H1 (cell line): ENCODE measurements around the gene POLH. TPM values are rescaled to one million over a fixed set of nuclear protein-coding genes. Genes with fewer than 3 reads are reported as not detected.

ENCODE experiments used
- CTCF ChIA-PET: fragments of 300-600 bp; sonication (Branson Sonifier 250); formaldehyde crosslinking; loops from one replicate; lab custom pipeline; 2021; ENCODE audit not compliant: partially characterized antibody; lab: Charles Lee
- POLR2A ChIA-PET: fragments of 300-600 bp; sonication (Branson Sonifier 250); formaldehyde crosslinking; loops from one replicate; lab custom pipeline; 2021; ENCODE audit warnings: inconsistent platforms; ENCODE audit not compliant: partially characterized antibody; lab: Charles Lee
- DNase-seq, 2 experiments: peaks; one replicate each; pipeline versions ENCODE4 v3.0.0 to v3.0.0-alpha.2; 2010 to 2022; ENCODE audit warnings: low spot score in 2 of 2, low read depth in 1 of 2, mixed read lengths in 1 of 2
- FAIRE-seq: peaks from 2 replicates; lab custom pipeline; 2011; peaks lifted over from hg19 to GRCh38; lab: Jason Lieb, UNC
- H2AFZ ChIP-seq: 2 replicates; pipeline ENCODE4 v1.8.1; 2012; ENCODE audit warnings: low read length, inconsistent platforms
- H2AK5ac ChIP-seq: 2 replicates; pipeline ENCODE4 v1.6.1; 2013; ENCODE audit warnings: low read depth, low read length
- H2BK120ac ChIP-seq: replicated peaks from 2 replicates; pipeline ENCODE3; 2013; ENCODE audit warnings: low read depth, low read length, inconsistent platforms
- H2BK12ac ChIP-seq: 2 replicates; pipeline ENCODE4 v1.6.1; 2013; ENCODE audit warnings: low read depth, low read length
- H2BK15ac ChIP-seq: 2 replicates; pipeline ENCODE4 v1.6.1; 2013; ENCODE audit warnings: low read length
- H2BK20ac ChIP-seq: 2 replicates; pipeline ENCODE4 v1.6.1; 2013; ENCODE audit warnings: low read length
- H2BK5ac ChIP-seq: 2 replicates; pipeline ENCODE4 v1.6.1; 2013; ENCODE audit warnings: low read depth, low read length
- H3K14ac ChIP-seq: 2 replicates; pipeline ENCODE4 v1.6.1; 2013; ENCODE audit warnings: inconsistent platforms; ENCODE audit not compliant: insufficient read length
- H3K18ac ChIP-seq: 2 replicates; pipeline ENCODE4 v1.6.1; 2013; ENCODE audit warnings: low read length; ENCODE audit errors: extremely low read depth
- H3K23ac ChIP-seq: 2 replicates; pipeline ENCODE4 v1.6.1; 2013; ENCODE audit warnings: inconsistent platforms; ENCODE audit not compliant: insufficient read length
- H3K23me2 ChIP-seq: 2 replicates; pipeline ENCODE4 v1.6.1; 2013; ENCODE audit warnings: low read depth, low read length
- H3K27ac ChIP-seq: 2 replicates; pipeline ENCODE4 v1.6.1; 2011; ENCODE audit warnings: low read depth, low read length, inconsistent platforms
- H3K27me3 ChIP-seq, 4 experiments: replicated peaks in 1 of 4; 1 replicate in 1 of 4; 2 replicates in 3 of 4; pipeline versions ENCODE4 v1.6.1 to v1.8.1; 2011 to 2013; ENCODE audit warnings: low read length in 3 of 4, mild to moderate bottlenecking in 3 of 4, inconsistent platforms in 2 of 4, mixed read lengths in 2 of 4, moderate library complexity in 1 of 4; ENCODE audit not compliant: control insufficient read depth in 3 of 4, insufficient read depth in 3 of 4; ENCODE audit errors: extremely low read depth in 1 of 4
- H3K36me3 ChIP-seq, 4 experiments: 2 replicates each; pipeline versions ENCODE4 v1.6.1 to v1.8.1; 2011 to 2013; ENCODE audit warnings: mild to moderate bottlenecking in 4 of 4, low read length in 3 of 4, moderate library complexity in 2 of 4, control low read depth in 1 of 4, inconsistent platforms in 1 of 4; ENCODE audit not compliant: insufficient read depth in 4 of 4, control insufficient read depth in 2 of 4
- H3K4ac ChIP-seq: replicated peaks from 2 replicates; pipeline ENCODE3; 2013; ENCODE audit warnings: low read length, low read depth, mixed read lengths, inconsistent platforms; ENCODE audit not compliant: insufficient read length
- H3K4me1 ChIP-seq, 4 experiments: replicated peaks in 1 of 4; 1 replicate in 1 of 4; 2 replicates in 3 of 4; pipeline versions ENCODE4 v1.6.1 to v1.8.1; 2011 to 2013; ENCODE audit warnings: low read length in 3 of 4, inconsistent platforms in 2 of 4, mixed read lengths in 1 of 4; ENCODE audit not compliant: insufficient read depth in 4 of 4, control insufficient read depth in 3 of 4
- H3K4me2 ChIP-seq, 2 experiments: 2 replicates each; pipeline versions ENCODE4 v1.6.1 to v1.8.1; 2011 to 2013; ENCODE audit warnings: low read depth in 2 of 2, low read length in 2 of 2, control low read depth in 1 of 2, inconsistent platforms in 1 of 2, mild to moderate bottlenecking in 1 of 2; ENCODE audit not compliant: insufficient read depth in 1 of 2
- H3K4me3 ChIP-seq, 4 experiments: fragments of 200-600, 300-600 bp in 1 of 4; sonication (generic), shearing (Covaris generic), sonication (Bioruptor Twin) in 1 of 4; 2 replicates each; pipeline versions ENCODE4 v1.5.1 to v1.8.1; 2011 to 2016; ENCODE audit warnings: low read length in 4 of 4, low read depth in 3 of 4, control low read depth in 2 of 4, inconsistent platforms in 2 of 4, mild to moderate bottlenecking in 2 of 4, mixed read lengths in 1 of 4, moderate library complexity in 1 of 4; ENCODE audit not compliant: insufficient read depth in 2 of 4; ENCODE audit errors: extremely low read depth in 1 of 4
- H3K56ac ChIP-seq: replicated peaks from 2 replicates; pipeline ENCODE3; 2013; ENCODE audit warnings: low read depth, mild to moderate bottlenecking, mixed read lengths, low read length, inconsistent platforms; ENCODE audit not compliant: insufficient read length
- H3K79me1 ChIP-seq: 2 replicates; pipeline ENCODE4 v1.6.1; 2013; ENCODE audit warnings: low read depth, low read length, control low read depth
- H3K79me2 ChIP-seq, 2 experiments: 2 replicates each; pipeline versions ENCODE4 v1.6.1 to v1.8.1; 2012 to 2013; ENCODE audit warnings: low read length in 2 of 2, mild to moderate bottlenecking in 2 of 2, inconsistent platforms in 1 of 2; ENCODE audit not compliant: insufficient read depth in 2 of 2, control insufficient read depth in 1 of 2
- H3K9ac ChIP-seq, 4 experiments: replicated peaks in 1 of 4; 1 replicate in 1 of 4; 2 replicates in 3 of 4; pipeline versions ENCODE4 v1.6.1 to v1.8.1; 2011 to 2013; ENCODE audit warnings: low read depth in 3 of 4, low read length in 3 of 4, control low read depth in 2 of 4, mild to moderate bottlenecking in 2 of 4, moderate library complexity in 2 of 4, inconsistent platforms in 1 of 4; ENCODE audit errors: extremely low read depth in 1 of 4
- H3K9me3 ChIP-seq, 2 experiments: 2 replicates each; pipeline versions ENCODE4 v1.6.1 to v1.8.1; 2012 to 2013; ENCODE audit warnings: mild to moderate bottlenecking in 2 of 2, moderate library complexity in 2 of 2, control low read depth in 1 of 2, inconsistent platforms in 1 of 2, low read depth in 1 of 2, low read length in 1 of 2, mixed read lengths in 1 of 2; ENCODE audit not compliant: insufficient read depth in 2 of 2
- H4K20me1 ChIP-seq, 2 experiments: replicated peaks in 1 of 2; 2 replicates each; pipeline versions ENCODE3 to v1.8.1; 2011 to 2013; ENCODE audit warnings: inconsistent platforms in 2 of 2, low read length in 2 of 2, mild to moderate bottlenecking in 1 of 2; ENCODE audit not compliant: insufficient read depth in 2 of 2, control insufficient read depth in 1 of 2
- H4K5ac ChIP-seq: 2 replicates; pipeline ENCODE4 v1.6.1; 2013; ENCODE audit warnings: low read length, low read depth, mixed read lengths, inconsistent platforms; ENCODE audit not compliant: insufficient read length
- H4K8ac ChIP-seq: 2 replicates; pipeline ENCODE4 v1.8.0; 2013; ENCODE audit warnings: mild to moderate bottlenecking, moderate library complexity, low read length, inconsistent platforms; ENCODE audit not compliant: insufficient read depth; ENCODE audit errors: extremely low read depth
- H4K91ac ChIP-seq: replicated peaks from 2 replicates; pipeline ENCODE3; 2013; ENCODE audit warnings: low read length, mixed read lengths, inconsistent platforms; ENCODE audit not compliant: insufficient read length
- ATF3 ChIP-seq: IDR thresholded peaks from 2 replicates; pipeline ENCODE4 v1.6.1; 2011; ENCODE audit warnings: low read depth, mild to moderate bottlenecking, low read length; ENCODE audit not compliant: insufficient read depth
- CHD2 ChIP-seq: IDR thresholded peaks from 2 replicates; pipeline ENCODE4 v1.6.1; 2012; ENCODE audit warnings: low read length, improper control_type of control experiment
- CREB1 ChIP-seq: IDR thresholded peaks from 2 replicates; pipeline ENCODE4 v1.6.1; 2012; ENCODE audit warnings: inconsistent platforms
- HDAC2 ChIP-seq, 2 experiments: fragments of 300-600 bp in 1 of 2; sonication (generic) in 1 of 2; IDR thresholded peaks; 2 replicates each; pipeline ENCODE4 v1.6.1; 2011 to 2012; ENCODE audit warnings: low read depth in 2 of 2, low read length in 2 of 2, mild to moderate bottlenecking in 2 of 2, moderate library complexity in 2 of 2, borderline replicate concordance in 1 of 2, inconsistent platforms in 1 of 2
- POLR2A ChIP-seq, 2 experiments: IDR thresholded peaks; 1 replicate in 1 of 2; 2 replicates in 1 of 2; pipeline ENCODE4 v1.6.1; 2011; ENCODE audit warnings: low read depth in 2 of 2, low read length in 2 of 2, mild to moderate bottlenecking in 2 of 2; ENCODE audit errors: control extremely low read depth in 1 of 2
- SIN3A ChIP-seq, 2 experiments: IDR thresholded peaks in 1 of 2; conservative IDR thresholded peaks in 1 of 2; 2 replicates each; pipeline ENCODE4 v1.6.1; 2011 to 2012; ENCODE audit warnings: low read length in 2 of 2, improper control_type of control experiment in 1 of 2, low read depth in 1 of 2, mild to moderate bottlenecking in 1 of 2
- SIX5 ChIP-seq: IDR thresholded peaks from 2 replicates; pipeline ENCODE4 v1.6.1; 2011; ENCODE audit warnings: mild to moderate bottlenecking, low read depth, low read length
- SP1 ChIP-seq: IDR thresholded peaks from 2 replicates; pipeline ENCODE4 v1.6.1; 2011; ENCODE audit warnings: low read depth, low read length
- TAF1 ChIP-seq: IDR thresholded peaks from 2 replicates; pipeline ENCODE4 v1.6.1; 2011; ENCODE audit warnings: mild to moderate bottlenecking, low read depth, low read length
- WGBS, 2 experiments: shearing (Covaris generic) in 1 of 2; methylation state at CpG; one replicate each; pipeline versions ENCODE4 v1.1.6 to v1.1.7; 2013 to 2015; ENCODE audit warnings: low lambda C conversion rate in 2 of 2, mixed read lengths in 2 of 2, inconsistent platforms in 1 of 2, low coverage in 1 of 2, missing lambda C conversion rate in 1 of 2; ENCODE audit not compliant: insufficient replicate concordance in 2 of 2, insufficient coverage in 1 of 2, insufficient read length in 1 of 2; ENCODE audit errors: extremely low coverage in 1 of 2, missing lambda C conversion rate in 1 of 2; 5-methylcytosine and 5-hydroxymethylcytosine counted together
- polyA plus RNA-seq, 7 experiments: library from polyadenylated mRNA; depleted of rRNA in 3 of 7; stranded (reverse) in 5 of 7; unstranded in 2 of 7; fragments of >200 nt in 5 of 7; fragments of 200-250 nt in 2 of 7; gene quantifications; 1 replicate in 5 of 7; 2 replicates in 1 of 7; 4 replicates in 1 of 7; pipeline versions ENCODE4 v1.2.1 to v1.2.3, GENCODE V29; 2011 to 2013; ENCODE audit warnings: missing spikeins in 2 of 7, mixed read lengths in 2 of 7
- total RNA-seq: library from RNA; stranded (reverse); fragmentation: NEBNext Ultra II Directional; extraction: Animal tissue kit (Norgen Biotek cat#: 25700); gene quantifications from 2 replicates; pipeline ENCODE4 v1.2.1, GENCODE V29; 2021

Gene POLH
- total and polyA plus RNA-seq, 2 of the 8 experiments (the other 6 are each of a cell fraction or from before 2014, with no cell fraction given) = 5.8 to 12.4 TPM

- peak within 1 kb of the TSS; percentile 84 for H3K4me2 ChIP-seq
- H3K79me2 ChIP-seq = peaks cover 0 to 18% of the 10 kb centered on the region in 2 experiments; a peak in 2 of 4 replicates
- H3K9me3 ChIP-seq = no peaks in the 10 kb centered on the region
- H2BK12ac ChIP-seq = peak within 1 kb of the TSS; percentile 98
- H3K36me3 ChIP-seq = peaks cover 14 to 26% (median 20%) of the 10 kb centered on the region in 4 experiments
- TF ChIP-seq SIN3A (conservative IDR thresholded peaks at IDR 0.05 in 1 of 2, IDR thresholded peaks at IDR 0.05 in 1 of 2; ENCODE audit: low read depth in 1 of 2, low read length in 2 of 2) = no peak; a peak in 2 of 4 replicates
- TF ChIP-seq TAF1 = peak; percentile 32; the same call in 1 of the 2 replicates
- TF ChIP-seq SP1 = peak; percentile 63; the same call in 1 of the 2 replicates
- no peak for TF ChIP-seq HDAC2 (IDR thresholded peaks at IDR 0.05; ENCODE audit: borderline replicate concordance in 1 of 2, low read depth in 2 of 2, low read length in 2 of 2)
- TF ChIP-seq CREB1 = peak; percentile 93
- peak; percentile 74 for TF ChIP-seq CHD2
- TF ChIP-seq ATF3 = peak; percentile 44; the same call in 1 of the 2 replicates
- peak; percentile 93 for TF ChIP-seq SIX5
- no peak; a peak in 1 of 3 replicates for TF ChIP-seq POLR2A (IDR thresholded peaks at IDR 0.05; ENCODE audit: control extremely low read depth in 1 of 2, low read depth in 2 of 2, low read length in 2 of 2)
- peak within 1 kb of the TSS; percentile 98 for H2BK5ac ChIP-seq
- H3K27me3 ChIP-seq = no peaks in the 10 kb centered on the region
- H2BK20ac ChIP-seq = no peak within 1 kb of the TSS; the same call in 1 of the 2 replicates
- H3K23ac ChIP-seq = no peak within 1 kb of the TSS
- peak within 1 kb of the TSS; percentile 59 to 89 (median 78) for H3K4me3 ChIP-seq
- peaks cover 0 to 4% (median 0%) of the 10 kb centered on the region in 4 experiments; a peak in 3 of 7 replicates for H3K4me1 ChIP-seq
- CTCF ChIA-PET = interaction anchor here (0.6 to 2.1 kb wide), 4 partner anchors 20 to 322 kb away, joined by 3 to 5 read pairs (median 4); no protein-coding TSS in a partner anchor
- H3K79me1 ChIP-seq = peaks cover 8% of the 10 kb centered on the region
- 1% methylated on average over 34 of the region's 46 CpGs; no CpG with 5 or more reads in 1 of the 2 experiments for WGBS, 2 experiments
- peak within 1 kb of the TSS; percentile 100 for H3K4ac ChIP-seq
- peaks cover 0 to 7% of the 10 kb centered on the region in 2 experiments for H4K20me1 ChIP-seq
- peak within 1 kb of the TSS; percentile 95 for H4K91ac ChIP-seq
- peak; percentile 24 for FAIRE-seq
- peak within 1 kb of the TSS; percentile 82 to 90 (median 88) for H3K9ac ChIP-seq
- peak; percentile 94 to 97 for DNase-seq
- H3K23me2 ChIP-seq = peaks cover 9% of the 10 kb centered on the region
- H3K27ac ChIP-seq = peak within 1 kb of the TSS; percentile 90
- peak within 1 kb of the TSS; percentile 95 for H4K8ac ChIP-seq
- H2AK5ac ChIP-seq = peak within 1 kb of the TSS; percentile 45
- H2BK15ac ChIP-seq = peak within 1 kb of the TSS; percentile 98
- peak within 1 kb of the TSS; percentile 93 for H3K56ac ChIP-seq
- peak within 1 kb of the TSS; percentile 99 for H2BK120ac ChIP-seq
- H3K18ac ChIP-seq = peak within 1 kb of the TSS; percentile 98
- H4K5ac ChIP-seq = peak within 1 kb of the TSS; percentile 95
- H3K14ac ChIP-seq = peak within 1 kb of the TSS; percentile 6
- peak within 1 kb of the TSS; percentile 87 for H2AFZ ChIP-seq
- POLR2A ChIA-PET = interaction anchor here (0.6 to 4.7 kb wide), 38 partner anchors 10 to 628 kb away, joined by 3 to 79 read pairs (median 6); partner anchors contain the start of genes HSP90AB1, MRPS18A, POLH and POLR1C
Observed at GRCh38 chr6:43629104-43629504, 53.1 kb downstream of the POLH start, which contains the start of gene GTPBP2. TSS of gene GTPBP2 (minus strand) at chr6:43629264. CDS start at chr6:43629162, 102 bp downstream.
